GM21390 (cell line): Measurements from ENCODE around the gene LENG9.
"Not testable (repeated sequence)": the region's sequence is repeated elsewhere in the genome, so short reads cannot be mapped to it uniquely, and the experiment has no call there.

Experiments used
- ATAC-seq: cut with Tn5 transposase; IDR thresholded peaks from one replicate; pipeline ENCODE4 v1.9.1; 2021; ENCODE audit not compliant: unreplicated experiment

The LENG9 gene

GRCh38 chr19:54480051-54480450, 16.5 kb upstream of the LENG9 start:
- no peak for ATAC-seq

- no peak for ATAC-seq
Measured at GRCh38 chr19:54478677-54479266, 15.2 kb upstream of the LENG9 start.

GRCh38 chr19:54477650-54478049, 14.1 kb upstream of the LENG9 start:
- ATAC-seq, result no peak

- no peak for ATAC-seq
Measured at GRCh38 chr19:54475706-54476105, 12.1 kb upstream of the LENG9 start.

- ATAC-seq, result no peak
Measured at GRCh38 chr19:54473892-54474372, 10.4 kb upstream of the LENG9 start.

- no peak for ATAC-seq
Measured at GRCh38 chr19:54473071-54473891, 9.7 kb upstream of the LENG9 start, which contains the start of gene CDC42EP5. Gene CDC42EP5 (minus strand): TSS chr19:54473296. CDS start chr19:54465547, 7,749 bp downstream.

- no peak for ATAC-seq
Measured at GRCh38 chr19:54470991-54471782, 7.6 kb upstream of the LENG9 start.

- no peak for ATAC-seq
Measured at GRCh38 chr19:54470276-54470887, 6.8 kb upstream of the LENG9 start.

GRCh38 chr19:54469496-54469934, 5.9 kb upstream of the LENG9 start:
- ATAC-seq, result no peak

GRCh38 chr19:54466110-54466480, 2.5 kb upstream of the LENG9 start:
- not testable (repeated sequence) for ATAC-seq

GRCh38 chr19:54465426-54466109, 2.0 kb upstream of the LENG9 start:
- ATAC-seq, result no peak

GRCh38 chr19:54464630-54465425, 1.2 kb upstream of the LENG9 start:
- peak; percentile 36 for ATAC-seq

GRCh38 chr19:54464044-54464629, 559 bp upstream of the LENG9 start:
- peak; percentile 41 for ATAC-seq

- ATAC-seq, result peak; percentile 14
Measured at GRCh38 chr19:54462655-54463530, 685 bp downstream of the LENG9 start.

GRCh38 chr19:54462047-54462654, 1.4 kb downstream of the LENG9 start:
- no peak for ATAC-seq

GRCh38 chr19:54461613-54462012, 2.0 kb downstream of the LENG9 start:
- ATAC-seq, result no peak

GRCh38 chr19:54461210-54461609, 2.4 kb downstream of the LENG9 start:
- no peak for ATAC-seq
